KMS-11 (cell line): ENCODE results near the gene CCDC181.
"Not testable (repeated sequence)": the region's sequence is repeated elsewhere in the genome, so short reads cannot be mapped to it uniquely, and the experiment has no call there.

Experiments
- H2AFZ ChIP-seq: fragments of 200-600 bp; sonication (generic); 2 replicates; pipeline ENCODE4 v1.6.1; 2016; ENCODE audit warnings: antibody characterized with exemption, mixed run types, low read depth
- H3K27ac ChIP-seq: fragments of 200-600 bp; sonication (generic); 2 replicates; pipeline ENCODE4 v1.6.1; 2016; ENCODE audit warnings: mild to moderate bottlenecking, mixed run types
- H3K27me3 ChIP-seq: fragments of 200-600 bp; sonication (generic); 2 replicates; pipeline ENCODE4 v1.6.1; 2017; ENCODE audit warnings: mild to moderate bottlenecking, low read depth, mixed run types, moderate library complexity; ENCODE audit not compliant: insufficient read depth
- H3K36me3 ChIP-seq: fragments of 200-600 bp; sonication (generic); 2 replicates; pipeline ENCODE4 v1.6.1; 2017; ENCODE audit warnings: mild to moderate bottlenecking, mixed run types; ENCODE audit not compliant: insufficient read depth
- H3K4me1 ChIP-seq: fragments of 200-600 bp; sonication (generic); 2 replicates; pipeline ENCODE4 v1.6.1; 2016; ENCODE audit warnings: mild to moderate bottlenecking, low read depth, mixed run types; ENCODE audit not compliant: poor library complexity, severe bottlenecking
- H3K4me2 ChIP-seq: fragments of 200-600 bp; sonication (generic); 2 replicates; pipeline ENCODE4 v1.7.0; 2016; ENCODE audit warnings: mild to moderate bottlenecking, mixed run types
- H3K4me3 ChIP-seq: fragments of 200-600 bp; sonication (generic); IDR thresholded peaks from 2 replicates; pipeline ENCODE4 v1.6.1; 2017; ENCODE audit warnings: low read depth, low read length, mixed read lengths; ENCODE audit not compliant: insufficient read depth
- H3K79me2 ChIP-seq: fragments of 200-600 bp; sonication (generic); 2 replicates; pipeline ENCODE4 v1.6.1; 2016; ENCODE audit warnings: low read depth, mixed run types; ENCODE audit not compliant: insufficient read depth
- H3K9ac ChIP-seq: fragments of 200-600 bp; sonication (generic); 2 replicates; pipeline ENCODE4 v1.6.1; 2016; ENCODE audit warnings: mild to moderate bottlenecking, mixed run types
- H4K20me1 ChIP-seq: fragments of 200-600 bp; sonication (generic); 2 replicates; pipeline ENCODE4 v1.6.1; 2016; ENCODE audit warnings: mild to moderate bottlenecking, mixed run types; ENCODE audit not compliant: insufficient read depth
- TF ChIP-seq, protein P1 (sequence below): fragments of 200-600 bp; sonication (generic); conservative IDR thresholded peaks from 2 replicates; pipeline ENCODE4 v1.6.1; 2017; ENCODE audit warnings: low read depth, mild to moderate bottlenecking, antibody characterized with exemption, low read length, moderate library complexity, mixed read lengths

Gene CCDC181

GRCh38 chr1:169426174-169426705 lies 1.0 kb downstream of the CCDC181 start:
- Histone ChIP-seq H3K4me2 (peak overlapping the region; percentile 35; the same call in 1 of the 2 replicates), H3K27me3 (no peaks in the 10 kb centered on the region), H3K79me2 (no peaks in the 10 kb centered on the region), H3K27ac (no peak overlapping the region), H3K9ac (no peak overlapping the region), H3K4me3 (no peak overlapping the region), H4K20me1 (no peaks in the 10 kb centered on the region), H3K4me1 (peaks cover 4% of the 10 kb centered on the region), H3K36me3 (no peaks in the 10 kb centered on the region), H2AFZ (no peak overlapping the region)
- TF ChIP-seq, protein P1, sequence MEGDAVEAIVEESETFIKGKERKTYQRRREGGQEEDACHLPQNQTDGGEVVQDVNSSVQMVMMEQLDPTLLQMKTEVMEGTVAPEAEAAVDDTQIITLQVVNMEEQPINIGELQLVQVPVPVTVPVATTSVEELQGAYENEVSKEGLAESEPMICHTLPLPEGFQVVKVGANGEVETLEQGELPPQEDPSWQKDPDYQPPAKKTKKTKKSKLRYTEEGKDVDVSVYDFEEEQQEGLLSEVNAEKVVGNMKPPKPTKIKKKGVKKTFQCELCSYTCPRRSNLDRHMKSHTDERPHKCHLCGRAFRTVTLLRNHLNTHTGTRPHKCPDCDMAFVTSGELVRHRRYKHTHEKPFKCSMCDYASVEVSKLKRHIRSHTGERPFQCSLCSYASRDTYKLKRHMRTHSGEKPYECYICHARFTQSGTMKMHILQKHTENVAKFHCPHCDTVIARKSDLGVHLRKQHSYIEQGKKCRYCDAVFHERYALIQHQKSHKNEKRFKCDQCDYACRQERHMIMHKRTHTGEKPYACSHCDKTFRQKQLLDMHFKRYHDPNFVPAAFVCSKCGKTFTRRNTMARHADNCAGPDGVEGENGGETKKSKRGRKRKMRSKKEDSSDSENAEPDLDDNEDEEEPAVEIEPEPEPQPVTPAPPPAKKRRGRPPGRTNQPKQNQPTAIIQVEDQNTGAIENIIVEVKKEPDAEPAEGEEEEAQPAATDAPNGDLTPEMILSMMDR = no peak

DNA sequence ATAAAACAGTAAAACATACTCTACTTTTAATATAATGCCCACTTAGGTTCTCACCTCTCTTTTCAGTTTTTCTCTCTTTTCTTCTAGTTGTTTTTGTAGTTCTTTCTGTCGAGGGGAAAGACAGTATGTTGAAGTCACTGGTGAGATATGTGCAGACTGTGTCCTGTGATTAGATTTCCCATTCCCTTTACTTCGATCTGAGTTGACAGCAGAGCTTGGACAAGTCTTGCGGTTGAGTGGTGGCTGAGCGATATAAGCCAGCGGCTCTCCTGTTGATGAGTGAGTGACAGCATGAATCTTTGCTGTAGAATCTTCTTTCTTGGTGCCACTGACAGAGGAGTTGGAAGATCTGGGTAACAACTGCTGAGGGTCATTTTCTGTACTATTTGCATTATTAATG lies 6.0 kb downstream of the CCDC181 start:
- no peak overlapping the region for H3K27ac ChIP-seq
- no peaks in the 10 kb centered on the region for H3K4me1 ChIP-seq
- no peaks in the 10 kb centered on the region for H3K36me3 ChIP-seq
- no peaks in the 10 kb centered on the region for H4K20me1 ChIP-seq
- no peak overlapping the region for H2AFZ ChIP-seq
- H3K27me3 ChIP-seq = no peaks in the 10 kb centered on the region
- no peak overlapping the region for H3K4me3 ChIP-seq
- no peaks in the 10 kb centered on the region for H3K79me2 ChIP-seq
- TF ChIP-seq, protein P1 = no peak
- no peak overlapping the region for H3K9ac ChIP-seq
- H3K4me2 ChIP-seq = no peak overlapping the region

DNA sequence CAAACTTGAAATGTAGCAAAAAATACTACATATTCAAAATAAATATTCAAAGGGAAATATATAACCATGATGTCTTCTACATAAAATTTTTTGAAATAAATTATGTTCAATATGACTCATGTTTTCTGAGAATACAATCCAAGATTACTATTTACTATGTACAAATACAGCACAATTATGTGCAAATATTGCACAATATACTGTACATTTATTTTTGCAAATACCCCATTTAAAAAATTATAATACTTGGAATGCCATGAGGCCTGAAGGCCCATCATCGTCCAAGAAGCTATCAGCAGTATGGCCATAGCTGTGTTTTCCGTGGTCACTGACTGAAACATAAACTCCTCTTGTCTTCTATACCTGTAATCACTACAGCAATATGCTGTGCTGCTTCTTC lies 12.3 kb downstream of the CCDC181 start:
- H3K4me2 ChIP-seq = no peak overlapping the region
- TF ChIP-seq, protein P1 = no peak

DNA sequence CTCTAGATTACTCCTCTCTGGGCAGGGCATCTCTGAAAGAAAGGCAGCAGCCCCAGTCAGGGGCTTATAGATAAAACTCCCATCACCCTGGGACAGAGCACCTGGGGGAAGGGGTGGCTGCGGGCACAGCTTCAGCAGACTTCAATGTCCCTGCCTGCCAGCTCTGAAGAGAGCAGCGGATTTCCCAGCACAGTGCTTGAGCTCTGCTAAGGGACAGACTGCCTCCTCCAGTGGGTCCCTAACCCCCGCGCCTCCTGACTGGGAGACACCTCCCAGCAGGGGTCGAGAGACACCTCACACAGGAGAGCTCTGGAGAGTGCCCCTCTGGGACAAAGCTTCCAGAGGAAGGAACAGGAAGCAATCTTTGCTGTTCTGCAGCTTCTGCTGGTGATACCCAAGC lies 18.9 kb downstream of the CCDC181 start:
- not testable (repeated sequence) for H3K27me3 ChIP-seq, H3K36me3 ChIP-seq, H4K20me1 ChIP-seq, H3K27ac ChIP-seq, H3K79me2 ChIP-seq, H3K4me1 ChIP-seq, H3K9ac ChIP-seq, H2AFZ ChIP-seq, H3K4me2 ChIP-seq, H3K4me3 ChIP-seq

More for the DNA sequence above, 12.3 kb downstream of the CCDC181 start:
- H3K27me3 ChIP-seq = no peaks in the 10 kb centered on the region
- H3K27ac ChIP-seq = no peak overlapping the region
- no peak overlapping the region for H2AFZ ChIP-seq
- H3K4me1 ChIP-seq = no peaks in the 10 kb centered on the region
- H3K36me3 ChIP-seq = no peaks in the 10 kb centered on the region
- H3K9ac ChIP-seq = no peak overlapping the region
- H4K20me1 ChIP-seq = no peaks in the 10 kb centered on the region
- no peaks in the 10 kb centered on the region for H3K79me2 ChIP-seq
- no peak overlapping the region for H3K4me3 ChIP-seq

DNA sequence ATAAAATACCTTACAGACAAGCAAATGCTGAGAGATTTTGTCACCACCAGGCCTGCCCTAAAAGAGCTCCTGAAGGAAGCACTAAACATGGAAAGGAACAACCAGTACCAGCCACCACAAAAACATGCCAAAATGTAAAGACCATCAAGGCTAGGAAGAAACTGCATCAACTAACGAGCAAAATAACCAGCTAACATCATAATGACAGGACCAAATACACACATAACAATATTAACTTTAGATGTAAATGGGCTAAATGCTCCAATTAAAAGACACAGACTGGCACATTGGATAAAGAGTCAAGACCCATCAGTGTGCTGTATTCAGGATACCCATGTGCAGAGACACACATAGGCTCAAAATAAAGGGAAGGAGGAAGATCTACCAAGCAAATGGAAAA lies 24.7 kb downstream of the CCDC181 start:
- not testable (repeated sequence) for H4K20me1 ChIP-seq, H3K4me2 ChIP-seq, H3K79me2 ChIP-seq, H3K9ac ChIP-seq, H3K4me1 ChIP-seq, H3K27ac ChIP-seq, H2AFZ ChIP-seq, H3K4me3 ChIP-seq, H3K27me3 ChIP-seq, H3K36me3 ChIP-seq
